ENCODE measurements around the gene CLSTN1. TPM values are rescaled to one million over a fixed set of nuclear protein-coding genes. Genes with fewer than 3 reads are reported as not detected.
A peak's percentile ranks its signal among the peaks of the same experiment; 100 is the strongest.
"Not testable (repeated sequence)": the region's sequence is repeated elsewhere in the genome, so short reads cannot be mapped to it uniquely, and the experiment has no call there.

CLSTN1 gene
- total RNA-seq, 1 donor from 2014 or later: 71.0 TPM

DNA sequence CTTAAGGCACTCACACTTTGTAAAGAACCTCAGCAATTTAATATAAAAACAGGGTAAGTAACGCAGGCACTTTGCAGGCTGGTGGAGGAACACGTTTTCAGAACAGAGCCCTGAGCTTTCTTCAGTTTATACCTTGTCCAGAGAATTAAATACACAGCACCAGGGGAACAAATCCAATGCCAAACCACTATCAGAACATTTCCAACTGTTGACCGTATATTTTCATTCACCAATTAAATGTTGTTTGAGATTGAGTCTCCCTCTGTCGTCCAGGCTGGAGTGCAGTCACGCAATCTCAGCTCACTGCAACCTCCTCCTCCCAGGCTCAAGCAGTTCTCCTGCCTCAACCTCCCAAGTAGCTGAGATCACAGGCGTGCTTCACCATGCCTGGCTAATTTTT lies 29.7 kb downstream of the CLSTN1 start:
- H3K27me3 ChIP-seq: no peaks in the 10 kb centered on the region
- no peak overlapping the region for H3K27ac ChIP-seq
- TF ChIP-seq, protein P1, sequence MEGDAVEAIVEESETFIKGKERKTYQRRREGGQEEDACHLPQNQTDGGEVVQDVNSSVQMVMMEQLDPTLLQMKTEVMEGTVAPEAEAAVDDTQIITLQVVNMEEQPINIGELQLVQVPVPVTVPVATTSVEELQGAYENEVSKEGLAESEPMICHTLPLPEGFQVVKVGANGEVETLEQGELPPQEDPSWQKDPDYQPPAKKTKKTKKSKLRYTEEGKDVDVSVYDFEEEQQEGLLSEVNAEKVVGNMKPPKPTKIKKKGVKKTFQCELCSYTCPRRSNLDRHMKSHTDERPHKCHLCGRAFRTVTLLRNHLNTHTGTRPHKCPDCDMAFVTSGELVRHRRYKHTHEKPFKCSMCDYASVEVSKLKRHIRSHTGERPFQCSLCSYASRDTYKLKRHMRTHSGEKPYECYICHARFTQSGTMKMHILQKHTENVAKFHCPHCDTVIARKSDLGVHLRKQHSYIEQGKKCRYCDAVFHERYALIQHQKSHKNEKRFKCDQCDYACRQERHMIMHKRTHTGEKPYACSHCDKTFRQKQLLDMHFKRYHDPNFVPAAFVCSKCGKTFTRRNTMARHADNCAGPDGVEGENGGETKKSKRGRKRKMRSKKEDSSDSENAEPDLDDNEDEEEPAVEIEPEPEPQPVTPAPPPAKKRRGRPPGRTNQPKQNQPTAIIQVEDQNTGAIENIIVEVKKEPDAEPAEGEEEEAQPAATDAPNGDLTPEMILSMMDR (IDR thresholded peaks at IDR 0.05): no peak
- ATAC-seq: no peak
- no peak overlapping the region for H3K4me3 ChIP-seq
- H3K36me3 ChIP-seq: no peaks in the 10 kb centered on the region
- H3K4me1 ChIP-seq: peaks cover 10% of the 10 kb centered on the region
- intact Hi-C loops (cut with DNase I): no loop called here
- H3K9me3 ChIP-seq: no peaks in the 10 kb centered on the region
- no peak for DNase-seq

DNA sequence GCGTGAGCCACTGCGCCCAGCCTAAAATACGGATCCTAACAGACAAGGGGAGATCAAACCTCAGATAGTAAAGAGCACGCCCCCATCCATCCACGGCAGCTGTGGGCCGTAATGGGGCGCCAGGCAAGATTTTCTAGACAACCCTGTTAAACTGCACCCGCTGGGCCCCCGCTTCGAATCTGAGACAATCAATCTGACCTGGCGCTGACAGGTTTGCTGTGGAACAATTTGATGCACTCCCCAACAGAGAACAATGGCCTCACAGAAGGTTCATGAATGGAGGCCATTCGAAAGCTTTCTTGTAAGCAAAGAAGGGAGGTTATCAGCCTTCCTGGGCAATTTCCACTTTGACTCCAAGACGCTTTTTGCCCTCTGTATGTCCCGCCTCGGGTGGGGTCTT lies 30.5 kb downstream of the CLSTN1 start:
- ATAC-seq: no peak
- TF ChIP-seq, protein P1 (IDR thresholded peaks at IDR 0.05): no peak
- intact Hi-C loops (cut with DNase I): no loop called here
- H3K4me1 ChIP-seq: peaks cover 2% of the 10 kb centered on the region
- no peak overlapping the region for H3K4me3 ChIP-seq
- no peak overlapping the region for H3K27ac ChIP-seq
- no peaks in the 10 kb centered on the region for H3K36me3 ChIP-seq
- H3K9me3 ChIP-seq: no peaks in the 10 kb centered on the region
- DNase-seq: no peak
- H3K27me3 ChIP-seq: no peaks in the 10 kb centered on the region

DNA sequence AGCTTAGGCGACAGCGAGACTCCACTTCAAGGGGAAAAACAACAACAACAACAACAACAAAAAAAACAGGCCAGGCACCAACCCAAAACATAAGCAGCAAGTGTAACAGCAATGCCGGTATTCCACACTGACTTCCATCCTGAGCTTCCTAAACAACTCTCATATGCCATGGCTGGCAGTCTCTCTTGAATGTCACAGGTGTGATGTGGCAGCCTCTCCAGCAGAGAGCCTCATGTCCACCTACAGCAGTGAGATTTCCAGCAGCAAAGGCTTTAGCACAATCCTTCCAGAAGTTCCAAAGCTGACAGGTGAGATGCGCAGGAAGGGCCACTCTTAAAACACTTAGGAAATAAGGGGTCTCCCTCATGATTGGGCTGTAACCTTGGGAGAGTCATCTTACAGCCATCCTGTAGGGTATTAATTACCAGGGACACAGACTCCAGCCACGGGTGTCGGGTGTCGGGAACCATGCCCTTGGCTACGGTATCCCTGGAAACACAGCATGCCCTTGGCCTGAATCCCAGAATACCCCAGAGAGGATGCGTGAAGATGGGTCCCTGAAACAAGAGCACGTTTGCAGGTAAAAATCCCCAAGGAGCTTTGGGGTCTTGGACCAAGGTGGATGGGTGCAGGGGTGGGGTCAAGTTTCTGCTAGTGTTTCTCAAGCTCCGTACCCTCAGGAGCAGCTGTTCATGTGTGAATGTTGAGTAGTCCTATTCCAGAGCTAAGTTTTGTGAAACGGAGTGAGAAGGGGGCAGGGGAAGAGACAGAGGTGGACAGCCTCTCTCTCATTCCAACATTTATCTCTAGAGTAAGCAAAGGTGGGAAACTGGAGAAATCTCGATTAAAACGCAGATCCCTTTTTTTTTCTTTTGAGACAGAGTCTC lies 31.4 kb downstream of the CLSTN1 start:
- intact Hi-C loops (cut with DNase I): no loop called here
- Histone ChIP-seq H3K4me1 (no peaks in the 10 kb centered on the region), H3K27ac (no peak overlapping the region), H3K4me3 (no peak overlapping the region), H3K9me3 (no peaks in the 10 kb centered on the region), H3K36me3 (no peaks in the 10 kb centered on the region), H3K27me3 (no peaks in the 10 kb centered on the region)
- TF ChIP-seq, protein P1 (IDR thresholded peaks at IDR 0.05): no peak
- no peak for DNase-seq
- ATAC-seq: no peak

DNA sequence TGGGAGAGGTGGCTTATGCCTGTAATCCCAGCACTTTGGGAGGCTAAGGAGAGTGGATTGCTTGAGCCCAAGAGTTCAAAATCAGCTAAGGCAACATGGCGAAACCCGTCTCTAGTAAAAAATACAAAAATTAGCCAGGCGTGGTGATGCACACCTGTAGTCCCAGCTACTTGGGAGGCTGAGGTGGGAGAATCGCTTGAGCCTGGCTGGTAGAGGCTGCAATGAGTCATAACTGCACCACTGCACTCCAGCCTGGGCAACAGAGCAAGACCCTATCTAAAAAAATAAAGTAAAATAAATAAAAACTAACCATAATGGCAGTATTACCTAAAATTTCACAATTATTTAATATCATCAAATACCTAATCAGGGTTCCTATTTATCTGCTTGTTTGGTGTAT lies 34.1 kb downstream of the CLSTN1 start:
- not testable (repeated sequence) for H3K27me3 ChIP-seq, H3K4me1 ChIP-seq, H3K9me3 ChIP-seq, H3K27ac ChIP-seq, H3K4me3 ChIP-seq, H3K36me3 ChIP-seq, DNase-seq, ATAC-seq
- intact Hi-C loops (cut with DNase I): loop anchor here (5.0 kb wide), 1 partner anchor 78 kb away; no protein-coding TSS in a partner anchor

DNA sequence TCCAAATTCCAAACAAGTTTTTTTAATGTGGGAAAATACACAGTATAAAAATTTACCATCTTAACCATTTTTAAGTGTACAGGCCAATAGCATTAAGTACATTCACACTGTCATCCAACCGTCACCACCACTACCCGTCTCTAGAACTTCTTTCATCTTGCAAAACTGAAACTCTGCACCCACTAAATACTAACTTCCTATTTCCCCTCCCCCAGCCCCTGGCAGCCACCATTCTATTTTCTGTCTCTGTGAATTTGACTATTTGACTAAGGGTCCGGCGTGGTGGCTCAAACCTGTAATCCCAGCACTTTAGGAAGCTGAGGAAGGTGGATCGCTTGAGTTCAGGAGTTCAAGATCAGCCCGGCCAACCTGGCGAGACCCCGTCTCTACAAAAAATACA lies 36.1 kb downstream of the CLSTN1 start:
- no peaks in the 10 kb centered on the region for H3K27me3 ChIP-seq
- H3K36me3 ChIP-seq: no peaks in the 10 kb centered on the region
- ATAC-seq: peak; percentile 56
- TF ChIP-seq, protein P1 (IDR thresholded peaks at IDR 0.05): no peak
- DNase-seq: no peak
- no peak overlapping the region for H3K27ac ChIP-seq
- H3K4me3 ChIP-seq: no peak overlapping the region
- intact Hi-C loops (cut with DNase I): loop anchor here (5.0 kb wide), 1 partner anchor 80 kb away; no protein-coding TSS in a partner anchor
- no peaks in the 10 kb centered on the region for H3K4me1 ChIP-seq
- no peaks in the 10 kb centered on the region for H3K9me3 ChIP-seq

DNA sequence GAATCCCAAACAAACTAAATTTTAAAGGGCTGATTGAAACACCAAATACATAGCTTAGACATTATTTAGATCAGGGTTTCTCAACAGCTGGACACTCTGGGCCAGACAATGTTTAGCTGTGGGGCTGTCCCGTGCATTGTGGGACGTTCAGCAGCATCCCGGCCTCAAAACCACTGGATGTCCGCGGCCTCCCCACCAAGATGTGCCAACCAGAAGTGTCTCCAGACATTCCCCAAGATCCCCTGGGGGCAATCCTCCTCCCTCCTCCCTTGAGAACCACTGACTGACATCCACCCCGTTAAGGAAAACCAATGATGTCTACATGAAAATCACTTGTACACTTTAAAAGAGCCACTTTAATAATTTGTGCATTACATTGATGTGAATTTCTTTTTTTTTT lies 38.4 kb downstream of the CLSTN1 start:
- Histone ChIP-seq H3K27ac (no peak overlapping the region), H3K27me3 (no peaks in the 10 kb centered on the region)
- ATAC-seq: no peak

More for the DNA sequence above, 38.4 kb downstream of the CLSTN1 start:
- intact Hi-C loops (cut with DNase I): loop anchor here (5.0 kb wide), 1 partner anchor 82 kb away; no protein-coding TSS in a partner anchor
- no peaks in the 10 kb centered on the region for H3K36me3 ChIP-seq
- H3K4me3 ChIP-seq: no peak overlapping the region
- no peaks in the 10 kb centered on the region for H3K4me1 ChIP-seq
- TF ChIP-seq, protein P1 (IDR thresholded peaks at IDR 0.05): no peak
- H3K9me3 ChIP-seq: no peaks in the 10 kb centered on the region
- DNase-seq: no peak
